Activated naive CD4-positive, alpha-beta T cell treated with anti-CD3 and anti-CD28 coated beads, Interleukin-2, amount 10 ng/mL, durations not matched to agents 7 days and 5 days (primary cell): Measurements from ENCODE around the gene APMAP.
"Not testable (repeated sequence)": the region's sequence is repeated elsewhere in the genome, so short reads cannot be mapped to it uniquely, and the experiment has no call there.

Experiments used
- CTCF ChIA-PET: fragments of 350-600 bp; sonication (Branson Sonifier 250); formaldehyde crosslinking; loops from one replicate; lab custom pipeline; 2021; ENCODE audit warnings: antibody characterized with exemption; lab: Charles Lee
- DNase-seq: peaks from one replicate; pipeline ENCODE4 v3.0.0-alpha.2; 2020
- H3K27ac Mint-ChIP-seq: one replicate; pipeline ENCODE4 v1.8.0; 2021; ENCODE audit warnings: mild to moderate bottlenecking, moderate library complexity, mixed read lengths
- H3K27me3 Mint-ChIP-seq: one replicate; pipeline ENCODE4 v1.8.0; 2021; ENCODE audit warnings: mild to moderate bottlenecking, mixed read lengths
- H3K36me3 Mint-ChIP-seq: one replicate; pipeline ENCODE4 v1.8.0; 2021; ENCODE audit warnings: mixed read lengths
- H3K4me1 Mint-ChIP-seq: one replicate; pipeline ENCODE4 v1.8.0; 2021; ENCODE audit warnings: mixed read lengths
- H3K4me3 Mint-ChIP-seq: one replicate; pipeline ENCODE4 v1.8.0; 2021; ENCODE audit warnings: mild to moderate bottlenecking, moderate library complexity, mixed read lengths
- H3K9me3 Mint-ChIP-seq: one replicate; pipeline ENCODE4 v1.8.0; 2021; ENCODE audit warnings: mixed read lengths

The APMAP gene

GRCh38 chr20:24948939-24949679, 43.4 kb downstream of the APMAP start, which contains the start of gene CST7:
Gene CST7 (plus strand): TSS chr20:24949269. CDS start chr20:24949506, 237 bp downstream.
- H3K27ac Mint-ChIP-seq, result peak within 1 kb of the TSS; percentile 95
- peak within 1 kb of the TSS; percentile 79 for H3K4me3 Mint-ChIP-seq
- H3K4me1 Mint-ChIP-seq, result peaks cover 71% of the 10 kb centered on the region
- DNase-seq, result peak; percentile 93
- H3K36me3 Mint-ChIP-seq, result peaks cover 54% of the 10 kb centered on the region
- H3K9me3 Mint-ChIP-seq, result peaks cover 41% of the 10 kb centered on the region
- no peaks in the 10 kb centered on the region for H3K27me3 Mint-ChIP-seq
- CTCF ChIA-PET, result interaction anchor here (2.8 kb wide), 1 partner anchor 19 kb away, joined by 20 read pairs; no protein-coding TSS in a partner anchor

GRCh38 chr20:24948396-24948938, 44.1 kb downstream of the APMAP start:
- Mint-ChIP-seq H3K4me3 (peak overlapping the region; percentile 79), H3K4me1 (peaks cover 65% of the 10 kb centered on the region), H3K27ac (peak overlapping the region; percentile 95), H3K36me3 (peaks cover 53% of the 10 kb centered on the region), H3K9me3 (peaks cover 44% of the 10 kb centered on the region)
- H3K27me3 Mint-ChIP-seq, DNase-seq: not testable (repeated sequence)
- CTCF ChIA-PET, result interaction anchor here (2.8 kb wide), 1 partner anchor 18 kb away, joined by 20 read pairs; no protein-coding TSS in a partner anchor

- not testable (repeated sequence) for H3K4me3 Mint-ChIP-seq, H3K27me3 Mint-ChIP-seq, H3K27ac Mint-ChIP-seq, DNase-seq
- Mint-ChIP-seq H3K4me1 (peaks cover 49% of the 10 kb centered on the region), H3K36me3 (peaks cover 50% of the 10 kb centered on the region), H3K9me3 (peaks cover 53% of the 10 kb centered on the region)
- CTCF ChIA-PET, result interaction anchor here (2.0 kb wide), 1 partner anchor 15 kb away, joined by 6 read pairs; no protein-coding TSS in a partner anchor
Measured at GRCh38 chr20:24946376-24946775, 46.2 kb downstream of the APMAP start.

DNA sequence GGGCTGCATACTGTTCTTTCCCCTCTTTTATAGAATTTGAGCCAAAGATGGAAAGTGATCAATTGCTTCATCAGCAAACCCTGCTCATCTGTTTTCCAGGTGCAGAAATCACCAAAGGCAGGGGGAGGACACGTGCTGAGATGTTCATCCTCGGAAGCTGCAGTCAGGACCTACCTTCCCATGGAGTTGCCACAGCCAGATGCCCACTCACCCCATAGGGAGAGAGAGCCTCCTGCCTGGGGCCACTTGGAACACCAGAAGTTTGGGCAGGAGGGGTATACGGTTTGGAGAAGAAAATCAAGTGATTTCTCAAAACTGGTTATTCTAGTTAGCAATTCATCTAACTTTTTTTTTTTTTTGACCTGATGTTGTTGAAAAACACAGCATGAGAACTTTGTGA, 48.8 kb downstream of the APMAP start:
- Mint-ChIP-seq H3K9me3 (peaks cover 65% of the 10 kb centered on the region), H3K36me3 (peaks cover 48% of the 10 kb centered on the region), H3K27me3 (no peaks in the 10 kb centered on the region), H3K4me1 (peaks cover 25% of the 10 kb centered on the region), H3K4me3 (no peak overlapping the region), H3K27ac (no peak overlapping the region)
- DNase-seq, result no peak
- CTCF ChIA-PET, result no interaction called here

GRCh38 chr20:24943196-24943595, 49.4 kb downstream of the APMAP start:
- Mint-ChIP-seq H3K36me3 (peaks cover 46% of the 10 kb centered on the region), H3K4me1 (peaks cover 19% of the 10 kb centered on the region), H3K9me3 (peaks cover 62% of the 10 kb centered on the region), H3K27ac (no peak overlapping the region), H3K4me3 (no peak overlapping the region), H3K27me3 (no peaks in the 10 kb centered on the region)
- CTCF ChIA-PET, result no interaction called here
- DNase-seq, result no peak

DNA sequence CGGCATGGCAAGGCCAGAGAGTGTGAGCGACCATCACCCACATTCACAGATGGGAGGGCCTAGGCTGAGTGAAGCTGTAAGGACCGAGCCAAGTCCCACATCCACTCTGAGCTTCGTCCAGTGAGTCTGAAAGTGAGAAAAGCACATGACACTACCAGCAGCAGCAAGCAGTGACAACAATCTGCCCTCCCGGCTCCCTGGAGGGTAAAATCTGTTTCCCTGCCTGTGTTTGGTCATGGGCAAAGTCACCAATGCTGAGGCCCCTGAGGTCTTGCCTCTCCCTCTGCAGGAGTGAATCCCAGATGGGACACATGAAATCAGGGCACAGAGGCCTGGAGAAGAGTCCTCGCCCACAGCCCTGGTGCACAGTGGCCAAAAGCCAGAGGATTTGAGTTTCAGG, 49.9 kb downstream of the APMAP start:
- Mint-ChIP-seq H3K4me1 (peaks cover 14% of the 10 kb centered on the region), H3K36me3 (peaks cover 42% of the 10 kb centered on the region), H3K4me3 (no peak overlapping the region), H3K27ac (no peak overlapping the region), H3K27me3 (no peaks in the 10 kb centered on the region), H3K9me3 (peaks cover 57% of the 10 kb centered on the region)
- CTCF ChIA-PET, result no interaction called here
- DNase-seq, result no peak

GRCh38 chr20:24939036-24939435, 53.5 kb downstream of the APMAP start:
- peaks cover 11% of the 10 kb centered on the region for H3K36me3 Mint-ChIP-seq

GRCh38 chr20:24938498-24938897, 54.1 kb downstream of the APMAP start:
- H3K4me1 Mint-ChIP-seq, result peaks cover 3% of the 10 kb centered on the region

More at GRCh38 chr20:24939036-24939435, 53.5 kb downstream of the APMAP start:
- Mint-ChIP-seq H3K9me3 (peaks cover 35% of the 10 kb centered on the region), H3K27me3 (no peaks in the 10 kb centered on the region), H3K4me1 (no peaks in the 10 kb centered on the region), H3K27ac (no peak overlapping the region), H3K4me3 (no peak overlapping the region)
- CTCF ChIA-PET, result no interaction called here
- no peak for DNase-seq

GRCh38 chr20:24937579-24937978, 55.0 kb downstream of the APMAP start:
- Mint-ChIP-seq H3K9me3 (peaks cover 36% of the 10 kb centered on the region), H3K4me1 (peaks cover 9% of the 10 kb centered on the region), H3K36me3 (peaks cover 10% of the 10 kb centered on the region), H3K27ac (no peak overlapping the region), H3K27me3 (no peaks in the 10 kb centered on the region), H3K4me3 (no peak overlapping the region)
- CTCF ChIA-PET, result no interaction called here
- DNase-seq, result no peak

More at GRCh38 chr20:24938498-24938897, 54.1 kb downstream of the APMAP start:
- CTCF ChIA-PET, result no interaction called here
- Mint-ChIP-seq H3K4me3 (no peak overlapping the region), H3K9me3 (peaks cover 33% of the 10 kb centered on the region), H3K27me3 (no peaks in the 10 kb centered on the region), H3K36me3 (peaks cover 7% of the 10 kb centered on the region), H3K27ac (no peak overlapping the region)
- no peak for DNase-seq

DNA sequence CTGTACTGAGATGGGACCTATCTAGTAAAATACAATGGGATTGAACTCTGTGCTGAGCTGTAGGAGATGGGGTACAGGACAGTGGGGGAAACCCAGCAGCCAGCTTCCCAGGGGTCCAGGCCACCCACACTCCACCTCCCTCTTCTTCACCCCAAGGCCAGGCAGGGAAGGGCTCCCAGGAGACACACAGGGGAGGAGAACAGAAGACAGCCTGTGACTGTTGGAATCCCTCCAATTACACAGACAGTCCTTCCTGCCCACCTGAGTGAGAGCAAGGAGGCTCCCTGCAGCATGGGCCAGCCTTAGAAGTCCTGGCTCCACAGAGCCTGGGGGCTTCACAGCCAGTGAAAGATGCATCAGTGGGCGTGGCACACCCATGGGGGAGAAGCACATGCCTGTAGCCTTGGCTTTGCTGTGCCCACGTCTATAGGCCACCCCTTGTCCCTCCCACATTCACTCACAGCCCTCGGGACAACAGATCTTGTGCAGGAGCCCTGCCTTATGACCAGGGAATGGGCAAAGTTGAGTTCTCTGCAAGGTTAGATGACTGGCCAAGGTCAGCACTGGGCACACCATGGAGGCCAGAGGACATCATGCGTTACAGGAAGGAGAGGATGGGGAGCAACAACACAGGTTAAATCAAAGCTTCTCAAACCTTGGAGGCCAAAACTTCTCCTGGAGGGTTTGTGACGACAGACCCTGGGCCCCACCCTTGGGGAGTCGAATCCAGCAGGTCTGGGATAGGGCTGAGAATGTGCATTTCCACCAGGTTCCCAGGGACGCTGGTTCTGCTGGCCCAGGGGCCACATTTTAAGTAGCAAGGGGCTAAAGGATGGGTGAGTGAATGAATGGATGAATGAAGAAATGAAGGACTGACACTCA, 55.8 kb downstream of the APMAP start:
- H3K4me1 Mint-ChIP-seq, result peaks cover 17% of the 10 kb centered on the region
- H3K27me3 Mint-ChIP-seq, result no peaks in the 10 kb centered on the region
- H3K27ac Mint-ChIP-seq, result no peak overlapping the region
- peaks cover 9% of the 10 kb centered on the region for H3K36me3 Mint-ChIP-seq
- peaks cover 33% of the 10 kb centered on the region for H3K9me3 Mint-ChIP-seq
- DNase-seq, result no peak
- CTCF ChIA-PET, result interaction anchor here (0.9 kb wide), 1 partner anchor 19 kb away, joined by 3 read pairs; no protein-coding TSS in a partner anchor
- no peak overlapping the region for H3K4me3 Mint-ChIP-seq

- CTCF ChIA-PET, result interaction anchor here (0.9 kb wide), 1 partner anchor 19 kb away, joined by 3 read pairs; no protein-coding TSS in a partner anchor
- Mint-ChIP-seq H3K4me1 (peaks cover 26% of the 10 kb centered on the region), H3K36me3 (peaks cover 9% of the 10 kb centered on the region), H3K27ac (no peak overlapping the region), H3K27me3 (no peaks in the 10 kb centered on the region), H3K4me3 (no peak overlapping the region), H3K9me3 (peaks cover 27% of the 10 kb centered on the region)
- DNase-seq, result no peak
Measured at GRCh38 chr20:24935766-24936525, 56.6 kb downstream of the APMAP start.

DNA sequence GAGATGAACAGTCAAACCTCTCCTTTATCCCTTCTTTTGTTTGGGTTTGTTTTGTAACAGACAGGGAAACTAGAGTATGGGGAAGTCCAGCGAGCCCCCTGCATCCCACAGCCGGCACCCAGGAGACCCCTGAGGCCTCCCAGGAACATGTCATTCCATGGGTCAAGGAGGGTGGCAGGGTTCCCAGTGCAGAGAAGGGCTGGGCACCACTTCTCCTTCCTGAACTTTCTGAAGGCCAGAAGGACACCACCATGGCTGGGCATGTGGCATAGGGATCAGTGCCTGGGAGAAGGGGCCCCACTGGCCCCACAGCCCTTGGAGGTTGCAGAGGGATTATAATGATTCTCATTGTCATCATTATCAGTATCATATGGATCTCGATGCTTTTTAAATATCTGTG, 57.4 kb downstream of the APMAP start:
- Mint-ChIP-seq H3K27ac (no peak overlapping the region), H3K4me3 (no peak overlapping the region), H3K4me1 (peaks cover 34% of the 10 kb centered on the region), H3K36me3 (peaks cover 9% of the 10 kb centered on the region), H3K27me3 (no peaks in the 10 kb centered on the region), H3K9me3 (peaks cover 19% of the 10 kb centered on the region)
- CTCF ChIA-PET, result no interaction called here
- DNase-seq, result no peak

- Mint-ChIP-seq H3K4me3 (no peak overlapping the region), H3K27me3 (no peaks in the 10 kb centered on the region), H3K9me3 (peaks cover 18% of the 10 kb centered on the region), H3K27ac (no peak overlapping the region), H3K36me3 (peaks cover 9% of the 10 kb centered on the region), H3K4me1 (peaks cover 36% of the 10 kb centered on the region)
- DNase-seq, result no peak
- CTCF ChIA-PET, result no interaction called here
Measured at GRCh38 chr20:24934716-24935115, 57.8 kb downstream of the APMAP start.
